Activated T-cell treated with anti-CD3 and anti-CD28 coated beads, Interleukin-2, amount 50 U/mL, for 72 hours (primary cell): ENCODE measurements around the gene SLC12A6. TPM values are rescaled to one million over a fixed set of nuclear protein-coding genes. Genes with fewer than 3 reads are reported as not detected.

Experiments used
- ATAC-seq, 2 donors: fragments of 150-1000 bp; cut with Tn5 transposase; replicated peaks in 1 of 2; 2 replicates each; pipeline ENCODE4 v1.10.0; 2021; ENCODE audit warnings: moderate library complexity in 2 of 2, mild to moderate bottlenecking in 1 of 2
- DNase-seq, 2 donors: peaks; one replicate each; pipeline ENCODE4 v3.0.0; 2021 to 2022; ENCODE audit warnings: mixed read lengths in 1 of 2
- H3K27ac Mint-ChIP-seq: one replicate; pipeline ENCODE4 v1.8.0; 2022; ENCODE audit warnings: mild to moderate bottlenecking, moderate library complexity, mixed read lengths
- H3K27me3 Mint-ChIP-seq: one replicate; pipeline ENCODE4 v1.8.0; 2022; ENCODE audit warnings: low read depth, mixed read lengths
- H3K36me3 Mint-ChIP-seq, 2 donors: one replicate each; pipeline ENCODE4 v1.8.0; 2022; ENCODE audit warnings: mixed read lengths in 2 of 2, mild to moderate bottlenecking in 1 of 2; ENCODE audit not compliant: insufficient read depth in 2 of 2
- H3K4me1 Mint-ChIP-seq: one replicate; pipeline ENCODE4 v1.8.0; 2022; ENCODE audit warnings: low read depth, mixed read lengths
- H3K4me3 Mint-ChIP-seq, 2 donors: one replicate each; pipeline ENCODE4 v1.8.0; 2022; ENCODE audit warnings: mild to moderate bottlenecking in 2 of 2, mixed read lengths in 2 of 2, moderate library complexity in 2 of 2
- H3K9me3 Mint-ChIP-seq, 2 donors: one replicate each; pipeline ENCODE4 v1.8.0; 2022; ENCODE audit warnings: mixed read lengths in 2 of 2
- total RNA-seq, 2 donors: library from RNA; stranded (reverse); gene quantifications; one replicate each; pipeline ENCODE4 v1.2.3, GENCODE V29; 2022

Gene SLC12A6
- total RNA-seq, 2 donors from 2014 or later, result 25.0 to 31.3 TPM

DNA sequence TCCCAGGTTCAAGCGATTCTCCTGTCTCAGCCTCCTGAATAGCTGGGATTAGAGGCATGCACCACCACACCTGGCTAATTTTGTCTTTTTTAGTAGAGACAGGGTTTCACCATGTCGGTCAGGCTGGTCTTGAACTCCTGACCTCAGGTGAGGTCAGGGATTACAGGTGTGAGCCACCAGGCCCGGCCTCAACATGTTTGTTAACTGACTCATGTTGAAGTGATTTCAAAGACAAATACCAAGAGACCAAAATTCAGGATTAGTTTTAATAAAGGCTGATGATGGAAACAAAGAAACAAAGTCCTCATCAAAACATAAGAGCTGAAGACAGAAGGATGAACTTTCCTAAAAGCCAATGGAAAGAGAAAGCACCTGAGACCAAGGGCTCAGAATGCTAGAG, 36.5 kb downstream of the SLC12A6 start:
- no peaks in the 10 kb centered on the region for H3K9me3 Mint-ChIP-seq
- no peaks in the 10 kb centered on the region for H3K36me3 Mint-ChIP-seq
- H3K27me3 Mint-ChIP-seq, result no peaks in the 10 kb centered on the region
- peaks cover 31% of the 10 kb centered on the region for H3K4me1 Mint-ChIP-seq
- H3K27ac Mint-ChIP-seq, result no peak overlapping the region
- no peak overlapping the region for H3K4me3 Mint-ChIP-seq
- DNase-seq (no peak), ATAC-seq (no peak)

DNA sequence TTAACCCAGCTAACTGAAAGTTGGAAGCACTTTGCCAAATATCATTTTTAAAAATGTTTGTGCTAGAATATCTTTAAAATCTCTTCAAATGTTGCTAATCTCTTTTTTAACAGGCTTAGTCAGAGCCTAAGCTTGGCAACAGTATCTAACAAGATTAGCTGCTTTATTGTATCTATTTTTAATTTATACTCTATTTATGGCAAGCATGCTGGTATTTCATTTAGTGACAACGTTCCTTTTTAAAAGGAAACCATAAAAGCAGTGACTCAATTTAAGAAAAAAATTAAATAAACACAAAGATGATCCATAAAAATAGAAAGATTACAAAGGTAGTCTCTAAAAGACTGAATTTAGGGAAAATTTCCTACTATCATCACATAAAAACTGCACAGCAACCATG, 40.5 kb downstream of the SLC12A6 start:
- H3K27ac Mint-ChIP-seq, result no peak overlapping the region
- H3K4me3 Mint-ChIP-seq, result no peak overlapping the region
- no peak for DNase-seq
- no peaks in the 10 kb centered on the region for H3K9me3 Mint-ChIP-seq
- H3K36me3 Mint-ChIP-seq, result peaks cover 0 to 2% of the 10 kb centered on the region in 2 donors
- no peaks in the 10 kb centered on the region for H3K27me3 Mint-ChIP-seq
- no peak for ATAC-seq
- H3K4me1 Mint-ChIP-seq, result peaks cover 18% of the 10 kb centered on the region

DNA sequence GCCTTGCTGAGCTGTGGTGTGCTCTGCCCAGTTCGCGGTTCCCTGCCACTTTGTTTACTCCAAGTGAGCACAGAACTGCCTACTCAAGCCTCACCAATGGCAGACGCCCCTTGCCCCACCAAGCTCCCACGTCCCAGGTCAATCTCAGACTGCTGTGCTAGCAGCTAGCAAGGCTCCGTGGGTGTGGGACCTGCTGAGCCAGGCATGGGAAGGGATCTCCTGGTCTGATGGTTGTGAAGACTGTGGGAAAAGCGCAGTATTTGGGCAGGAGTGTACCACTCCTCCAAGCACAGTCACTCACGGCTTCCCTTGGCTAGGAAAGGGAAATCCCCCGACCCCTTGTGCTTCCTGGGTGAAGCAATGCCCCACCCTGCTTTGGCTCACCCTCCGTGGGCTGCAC, 45.0 kb downstream of the SLC12A6 start:
- ATAC-seq, result no peak
- peaks cover 0 to 2% of the 10 kb centered on the region in 2 donors for H3K9me3 Mint-ChIP-seq
- no peak overlapping the region for H3K27ac Mint-ChIP-seq
- no peak for DNase-seq
- peaks cover 12% of the 10 kb centered on the region for H3K4me1 Mint-ChIP-seq
- peaks cover 2 to 10% of the 10 kb centered on the region in 2 donors for H3K36me3 Mint-ChIP-seq
- H3K27me3 Mint-ChIP-seq, result no peaks in the 10 kb centered on the region
- H3K4me3 Mint-ChIP-seq, result no peak overlapping the region

DNA sequence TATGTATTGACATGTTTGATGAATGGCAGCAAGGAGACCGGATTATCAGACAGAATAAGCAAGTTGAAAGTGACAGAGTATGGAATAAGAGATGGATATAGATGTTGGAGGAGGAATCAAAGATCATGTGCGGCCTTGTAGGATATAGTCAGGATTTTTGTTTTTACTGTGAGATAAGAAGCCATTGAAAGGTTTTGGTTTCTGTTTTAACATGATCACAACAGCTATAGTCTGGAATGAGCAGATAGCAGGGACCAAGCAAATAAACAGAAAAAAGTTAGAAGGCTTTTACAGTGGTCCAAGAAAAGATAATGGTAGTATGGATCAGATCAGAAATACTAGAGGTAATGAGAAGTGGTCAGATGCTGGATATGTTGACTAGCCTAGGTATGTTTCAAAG, 52.6 kb downstream of the SLC12A6 start:
- Mint-ChIP-seq H3K36me3 (peaks cover 1 to 3% of the 10 kb centered on the region in 2 donors), H3K4me1 (peaks cover 17% of the 10 kb centered on the region), H3K9me3 (no peaks in the 10 kb centered on the region), H3K27me3 (no peaks in the 10 kb centered on the region), H3K27ac (peak overlapping the region; percentile 3), H3K4me3 (peak overlapping the region in 1 of 2 donors; percentile 40)
- ATAC-seq (no peak), DNase-seq (no peak)

DNA sequence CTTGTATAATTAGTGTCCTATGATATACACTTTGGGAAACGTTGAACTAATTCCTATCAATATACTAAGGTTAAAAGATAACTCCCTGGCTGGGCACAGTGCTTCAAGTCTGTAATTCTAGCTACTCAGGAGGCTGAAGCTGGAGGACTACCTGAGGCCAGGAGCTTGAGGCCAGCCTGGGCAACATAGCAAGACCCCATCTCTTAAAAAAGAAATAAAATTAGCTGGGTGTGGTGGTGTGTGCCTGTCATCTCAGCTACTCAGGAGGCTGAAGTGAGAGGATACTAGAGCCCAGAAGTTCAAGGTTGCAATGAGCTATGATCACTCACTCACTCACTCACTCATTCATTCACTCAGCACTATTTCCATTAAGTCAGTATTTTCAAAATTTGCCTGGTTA, 55.2 kb downstream of the SLC12A6 start:
- no peak for DNase-seq
- Mint-ChIP-seq H3K4me1 (peaks cover 17% of the 10 kb centered on the region), H3K4me3 (no peak overlapping the region), H3K36me3 (no peaks in the 10 kb centered on the region), H3K27ac (no peak overlapping the region), H3K27me3 (no peaks in the 10 kb centered on the region), H3K9me3 (no peaks in the 10 kb centered on the region)
- ATAC-seq, result no peak

DNA sequence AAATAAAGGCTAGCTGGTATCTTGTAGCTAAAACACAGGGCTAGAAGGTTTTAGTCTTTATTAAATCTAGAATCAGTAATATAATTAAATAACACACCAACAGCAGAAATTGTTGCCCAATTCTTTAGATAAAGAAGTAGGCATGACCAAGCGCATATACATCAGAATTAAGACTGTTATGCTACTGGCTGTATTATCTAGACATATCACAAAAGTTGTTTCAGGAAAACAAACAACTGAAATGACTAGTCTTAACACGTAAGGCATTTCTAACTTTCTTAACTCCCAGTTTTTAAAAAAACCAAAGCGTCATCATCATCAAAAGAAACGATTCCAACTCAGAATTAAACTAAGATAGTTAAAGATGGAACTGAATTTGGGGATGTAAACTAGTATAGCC, 57.4 kb downstream of the SLC12A6 start:
- Mint-ChIP-seq H3K4me3 (no peak overlapping the region), H3K27ac (no peak overlapping the region), H3K4me1 (peaks cover 14% of the 10 kb centered on the region), H3K36me3 (no peaks in the 10 kb centered on the region), H3K27me3 (no peaks in the 10 kb centered on the region), H3K9me3 (no peaks in the 10 kb centered on the region)
- ATAC-seq (no peak), DNase-seq (no peak)

DNA sequence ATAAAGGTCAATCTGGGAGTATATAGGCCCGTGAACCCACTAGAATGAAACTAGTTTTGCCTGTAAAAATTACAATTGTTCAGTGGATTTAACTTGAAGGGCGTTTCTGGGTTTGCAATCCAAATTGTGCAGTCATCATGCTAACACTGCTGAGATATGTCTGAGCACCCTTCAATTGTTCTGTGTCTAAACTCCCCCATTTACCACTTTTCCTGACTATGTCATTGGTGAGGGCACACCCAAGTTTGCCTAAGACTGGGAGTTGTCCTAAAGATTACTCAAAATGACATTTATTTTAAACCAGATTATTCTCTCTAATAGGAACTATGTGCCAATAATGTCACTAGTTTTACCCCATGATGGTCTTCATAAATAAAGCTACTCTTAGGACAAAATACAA, 58.2 kb downstream of the SLC12A6 start:
- H3K4me3 Mint-ChIP-seq, result no peak overlapping the region
- no peak overlapping the region for H3K27ac Mint-ChIP-seq
- ATAC-seq (no peak), DNase-seq (no peak)
- H3K27me3 Mint-ChIP-seq, result no peaks in the 10 kb centered on the region
- no peaks in the 10 kb centered on the region for H3K9me3 Mint-ChIP-seq
- no peaks in the 10 kb centered on the region for H3K36me3 Mint-ChIP-seq
- peaks cover 7% of the 10 kb centered on the region for H3K4me1 Mint-ChIP-seq

DNA sequence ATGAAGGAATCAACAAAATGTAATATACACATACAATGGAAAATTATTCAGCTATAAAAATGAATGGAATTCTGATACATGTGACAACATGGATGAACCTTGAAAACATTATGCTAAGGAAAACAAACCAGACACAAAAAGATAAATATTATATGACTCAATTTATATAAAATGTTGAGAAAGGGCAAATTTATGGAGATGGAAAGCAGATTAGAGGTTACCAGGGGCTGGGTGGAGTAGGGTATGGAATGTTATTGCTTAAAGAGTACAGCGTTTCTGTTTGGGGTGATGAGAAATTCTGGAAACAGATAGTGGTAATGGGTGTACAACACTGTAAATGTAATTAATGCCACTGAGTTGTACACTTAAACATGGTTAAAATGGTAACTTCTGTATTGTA, 61.9 kb downstream of the SLC12A6 start:
- H3K4me1 Mint-ChIP-seq, result peaks cover 5% of the 10 kb centered on the region

DNA sequence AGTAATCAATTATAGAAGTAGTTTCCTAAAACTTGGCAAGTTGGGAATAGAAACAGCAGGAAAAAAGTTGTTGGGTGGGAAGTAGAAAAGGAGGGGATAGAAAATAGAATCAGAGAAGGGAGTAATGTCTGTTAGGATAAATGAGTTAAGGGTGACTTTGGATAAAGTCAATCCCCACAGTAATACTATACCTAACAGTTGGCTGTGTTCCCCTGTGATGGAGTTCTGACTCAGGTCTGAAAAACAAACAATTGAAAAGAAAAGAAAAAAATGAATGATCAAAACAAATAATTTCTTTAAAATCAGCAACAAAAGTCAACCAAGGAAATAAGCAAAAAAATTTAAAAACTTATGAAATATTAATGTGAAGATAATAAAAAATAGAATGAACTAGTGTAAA, 62.4 kb downstream of the SLC12A6 start:
- Mint-ChIP-seq H3K4me3 (no peak overlapping the region), H3K27me3 (no peaks in the 10 kb centered on the region), H3K9me3 (no peaks in the 10 kb centered on the region), H3K27ac (no peak overlapping the region), H3K36me3 (peaks cover 1 to 7% of the 10 kb centered on the region in 2 donors), H3K4me1 (no peaks in the 10 kb centered on the region)
- DNase-seq (no peak), ATAC-seq (no peak)

More for the DNA sequence above, 61.9 kb downstream of the SLC12A6 start:
- Mint-ChIP-seq H3K9me3 (no peaks in the 10 kb centered on the region), H3K27me3 (no peaks in the 10 kb centered on the region), H3K36me3 (peaks cover 1 to 3% of the 10 kb centered on the region in 2 donors), H3K27ac (no peak overlapping the region), H3K4me3 (no peak overlapping the region)
- DNase-seq, result no peak
- no peak for ATAC-seq

DNA sequence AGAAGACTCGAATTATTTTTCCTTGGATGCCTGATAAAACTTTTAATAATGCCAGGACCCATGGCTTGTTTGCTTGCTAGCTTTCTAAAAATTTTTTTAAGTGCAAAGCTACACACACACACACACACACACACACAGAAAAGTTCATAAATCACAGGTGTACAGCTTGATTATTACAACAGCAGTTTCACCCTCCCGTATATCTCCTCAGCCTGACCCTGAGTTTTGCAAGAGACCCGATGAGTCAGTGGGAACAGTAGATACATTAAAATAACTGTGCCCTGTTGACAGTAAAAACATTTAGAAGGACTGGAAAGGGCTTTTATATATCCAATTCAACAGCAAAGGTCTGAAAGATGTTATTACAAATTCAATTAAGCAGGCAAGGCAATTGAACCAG, 66.1 kb downstream of the SLC12A6 start:
- no peak for DNase-seq
- no peaks in the 10 kb centered on the region for H3K27me3 Mint-ChIP-seq
- H3K9me3 Mint-ChIP-seq, result no peaks in the 10 kb centered on the region
- peaks cover 1 to 9% of the 10 kb centered on the region in 2 donors for H3K36me3 Mint-ChIP-seq
- H3K27ac Mint-ChIP-seq, result no peak overlapping the region
- ATAC-seq, result no peak
- H3K4me1 Mint-ChIP-seq, result peaks cover 15% of the 10 kb centered on the region
- H3K4me3 Mint-ChIP-seq, result no peak overlapping the region

DNA sequence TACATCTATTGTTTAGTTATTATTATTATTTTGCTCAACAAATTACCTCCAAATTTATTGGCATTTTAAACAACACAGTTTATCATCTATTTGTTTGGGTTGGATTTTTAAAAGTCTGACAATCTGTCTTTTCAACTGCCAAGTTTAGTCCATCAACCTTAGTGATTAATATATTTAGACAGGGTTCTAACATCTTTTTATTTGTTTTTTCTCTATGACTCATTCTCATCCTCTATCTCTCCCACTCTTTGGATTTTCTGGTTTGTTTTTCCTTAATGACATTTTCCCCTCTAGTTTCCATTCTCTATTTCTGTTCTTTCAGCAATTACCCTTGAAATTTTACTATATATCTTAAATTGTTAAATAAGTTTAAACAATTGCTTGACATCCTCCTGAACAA, 70.8 kb downstream of the SLC12A6 start:
- H3K27me3 Mint-ChIP-seq, result no peaks in the 10 kb centered on the region
- no peak for ATAC-seq
- DNase-seq, result no peak
- peaks cover 15% of the 10 kb centered on the region for H3K4me1 Mint-ChIP-seq
- H3K9me3 Mint-ChIP-seq, result no peaks in the 10 kb centered on the region
- no peak overlapping the region for H3K27ac Mint-ChIP-seq
- peaks cover 1 to 8% of the 10 kb centered on the region in 2 donors for H3K36me3 Mint-ChIP-seq
- H3K4me3 Mint-ChIP-seq, result no peak overlapping the region

DNA sequence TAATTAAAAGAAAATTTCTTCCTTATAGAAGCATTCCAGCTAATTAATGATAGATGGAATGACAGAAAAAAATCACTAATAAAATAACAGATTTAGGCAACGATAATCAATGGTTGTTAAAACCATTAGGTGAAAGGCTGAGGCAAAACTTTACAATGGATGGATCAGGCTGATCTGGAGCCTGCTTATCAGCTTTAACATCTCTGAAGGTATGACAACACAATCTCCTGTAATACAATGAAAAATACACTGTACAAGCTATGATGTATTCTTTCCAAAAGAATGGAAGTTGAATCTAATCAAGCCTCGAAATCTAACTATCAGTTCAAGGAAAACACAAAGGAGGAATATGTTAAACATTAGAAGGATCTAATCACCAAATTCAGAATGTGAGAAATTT, 73.5 kb downstream of the SLC12A6 start:
- peaks cover 0 to 2% of the 10 kb centered on the region in 2 donors for H3K36me3 Mint-ChIP-seq
- H3K4me1 Mint-ChIP-seq, result peaks cover 15% of the 10 kb centered on the region
- peak overlapping the region; percentile 46 for H3K27ac Mint-ChIP-seq
- ATAC-seq (no peak), DNase-seq (no peak)
- no peaks in the 10 kb centered on the region for H3K27me3 Mint-ChIP-seq
- H3K9me3 Mint-ChIP-seq, result no peaks in the 10 kb centered on the region
- H3K4me3 Mint-ChIP-seq, result no peak overlapping the region

DNA sequence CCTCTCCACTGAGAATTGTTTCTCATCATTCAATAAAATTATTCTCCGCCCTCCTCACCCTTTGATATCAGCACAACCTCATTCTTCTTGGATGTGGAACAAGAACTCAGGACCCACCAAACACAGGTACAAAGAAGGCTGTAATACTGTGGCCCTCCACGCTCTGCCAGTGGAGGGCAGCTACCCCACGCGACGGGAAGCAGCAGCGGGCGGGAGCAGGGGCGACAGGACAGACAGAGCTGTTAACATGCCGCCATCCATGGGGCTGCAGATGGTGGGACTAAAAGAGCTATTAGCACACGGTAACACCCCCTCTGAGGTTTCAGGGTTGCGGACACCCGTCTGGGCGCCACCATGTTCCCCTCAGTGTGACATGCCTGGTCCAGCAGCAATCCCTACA, 75.2 kb downstream of the SLC12A6 start:
- no peak for DNase-seq
- no peak overlapping the region for H3K4me3 Mint-ChIP-seq
- H3K27ac Mint-ChIP-seq, result no peak overlapping the region
- no peak for ATAC-seq
- H3K4me1 Mint-ChIP-seq, result peaks cover 6% of the 10 kb centered on the region
- H3K9me3 Mint-ChIP-seq, result no peaks in the 10 kb centered on the region
- H3K27me3 Mint-ChIP-seq, result no peaks in the 10 kb centered on the region
- H3K36me3 Mint-ChIP-seq, result peaks cover 0 to 2% of the 10 kb centered on the region in 2 donors

DNA sequence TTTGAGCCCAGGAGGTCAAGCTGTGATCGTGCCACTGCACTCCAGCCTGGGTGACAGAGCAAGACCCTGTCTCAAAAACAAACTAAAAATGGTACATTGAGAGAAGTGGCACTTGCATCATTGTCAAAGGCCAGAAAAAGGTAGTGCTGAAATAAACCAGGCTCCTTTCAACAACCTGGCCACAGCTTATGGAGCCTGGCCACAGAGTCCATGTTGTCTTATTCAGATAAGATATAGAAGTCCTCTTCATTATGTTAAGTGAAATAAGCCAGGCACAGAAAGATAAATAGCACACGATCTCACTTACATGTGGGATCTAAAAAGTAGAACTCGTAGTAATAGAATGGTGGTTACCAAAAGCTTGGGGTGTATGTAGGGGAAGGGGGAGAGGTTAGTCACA, 78.0 kb downstream of the SLC12A6 start:
- Mint-ChIP-seq H3K27me3 (no peaks in the 10 kb centered on the region), H3K36me3 (peaks cover 0 to 2% of the 10 kb centered on the region in 2 donors), H3K27ac (no peak overlapping the region), H3K4me3 (no peak overlapping the region), H3K9me3 (no peaks in the 10 kb centered on the region), H3K4me1 (no peaks in the 10 kb centered on the region)
- DNase-seq (no peak), ATAC-seq (no peak)
